ENCODE data around the gene KDM7A. TPM values are rescaled to one million over a fixed set of nuclear protein-coding genes. Genes with fewer than 3 reads are reported as not detected.

Gene KDM7A
- total and polyA plus RNA-seq, 8 donors, result 2.3 to 49.8 (median 17.9) TPM

GRCh38 chr7:140079121-140079536 is 97.7 kb downstream of the KDM7A start:
- Histone ChIP-seq H3K27ac (no peak overlapping the region), H3K4me3 (no peak overlapping the region), H3K4me1 (no peaks in the 10 kb centered on the region), H3K9me3 (no peaks in the 10 kb centered on the region), H3K27me3 (no peaks in the 10 kb centered on the region), H3K36me3 (peaks cover 0 to under 1% (median under 1%) of the 10 kb centered on the region in 4 donors)
- WGBS, 5 donors, result 47 to 64% (median 49%) methylated on average over 4 to 6 of the region's 6 CpGs
- intact Hi-C loops (cut with DNase I; ENCODE audit: low total_unique reads), result no loop called here
- no peak for TF ChIP-seq EP300 (IDR thresholded peaks at IDR 0.05)
- no peak for TF ChIP-seq POLR2A (IDR thresholded peaks at IDR 0.05)
- peak in 1 of 2 donors; percentile 22 for DNase-seq

- no peak overlapping the region for H3K4me3 ChIP-seq
- no peak overlapping the region for H3K27ac ChIP-seq
- H3K27me3 ChIP-seq, result no peaks in the 10 kb centered on the region
- H3K36me3 ChIP-seq, result no peaks in the 10 kb centered on the region
- no peaks in the 10 kb centered on the region for H3K4me1 ChIP-seq
- no peak for DNase-seq
- 80 to 84% (median 81%) methylated on average over 13 of the region's 13 CpGs for WGBS, 5 donors
- no peaks in the 10 kb centered on the region for H3K9me3 ChIP-seq
- TF ChIP-seq POLR2AphosphoS5 (IDR thresholded peaks at IDR 0.05), result no peak
- TF ChIP-seq POLR2A (IDR thresholded peaks at IDR 0.05), result no peak
- TF ChIP-seq CTCF (IDR thresholded peaks at IDR 0.05), result no peak
- intact Hi-C loops (cut with DNase I; ENCODE audit: low total_unique reads), result no loop called here
Observed at GRCh38 chr7:140078392-140078791, 98.4 kb downstream of the KDM7A start.

- Histone ChIP-seq H3K27ac (no peak overlapping the region), H3K27me3 (no peaks in the 10 kb centered on the region), H3K4me3 (no peak overlapping the region), H3K4me1 (no peaks in the 10 kb centered on the region), H3K9me3 (peaks cover 0 to 7% (median 0%) of the 10 kb centered on the region in 4 donors), H3K36me3 (no peaks in the 10 kb centered on the region)
- no peak for DNase-seq
- 82 to 88% (median 83%) methylated on average over 6 of the region's 6 CpGs for WGBS, 5 donors
- intact Hi-C loops (cut with DNase I; ENCODE audit: low total_unique reads), result no loop called here
- TF ChIP-seq CTCF (IDR thresholded peaks at IDR 0.05) (no peak), POLR2AphosphoS5 (IDR thresholded peaks at IDR 0.05) (no peak), POLR2A (IDR thresholded peaks at IDR 0.05) (no peak), EP300 (IDR thresholded peaks at IDR 0.05) (no peak)
Observed at GRCh38 chr7:140074780-140075179, 102.0 kb downstream of the KDM7A start.

- TF ChIP-seq POLR2AphosphoS5 (IDR thresholded peaks at IDR 0.05) (no peak), CTCF (IDR thresholded peaks at IDR 0.05) (no peak), EP300 (IDR thresholded peaks at IDR 0.05) (no peak), POLR2A (IDR thresholded peaks at IDR 0.05) (no peak)
- Histone ChIP-seq H3K4me1 (no peaks in the 10 kb centered on the region), H3K27ac (no peak overlapping the region), H3K4me3 (no peak overlapping the region), H3K27me3 (no peaks in the 10 kb centered on the region), H3K9me3 (peaks cover 0 to 23% (median 15%) of the 10 kb centered on the region in 4 donors), H3K36me3 (no peaks in the 10 kb centered on the region)
- no peak for DNase-seq
- intact Hi-C loops (cut with DNase I; ENCODE audit: low total_unique reads), result no loop called here
Observed at GRCh38 chr7:140070546-140070945, 106.2 kb downstream of the KDM7A start.

- no peak overlapping the region for H3K27ac ChIP-seq
- H3K27me3 ChIP-seq, result no peaks in the 10 kb centered on the region
- no peak for TF ChIP-seq POLR2AphosphoS5 (IDR thresholded peaks at IDR 0.05)
- no peak for TF ChIP-seq CTCF (IDR thresholded peaks at IDR 0.05)
- TF ChIP-seq EP300 (IDR thresholded peaks at IDR 0.05), result no peak
- TF ChIP-seq POLR2A (IDR thresholded peaks at IDR 0.05), result no peak
- no peak overlapping the region for H3K4me3 ChIP-seq
- DNase-seq, result no peak
- no peaks in the 10 kb centered on the region for H3K4me1 ChIP-seq
- WGBS, 5 donors, result 78 to 95% (median 93%) methylated on average over 4 of the region's 4 CpGs
- H3K36me3 ChIP-seq, result no peaks in the 10 kb centered on the region
- peaks cover 0 to 23% (median 15%) of the 10 kb centered on the region in 4 donors for H3K9me3 ChIP-seq
- intact Hi-C loops (cut with DNase I; ENCODE audit: low total_unique reads), result no loop called here
Observed at GRCh38 chr7:140069298-140069949, 107.4 kb downstream of the KDM7A start.
